IMR-90 (cell line): ENCODE results near the gene ZNF217. TPM values are rescaled to one million over a fixed set of nuclear protein-coding genes. Genes with fewer than 3 reads are reported as not detected.

Experiments
- ATAC-seq: fragments of 200-7000 bp; cut with Tn5 transposase; 2 replicates; pipeline ENCODE4 v1.9.1; 2020; ENCODE audit warnings: low read depth, mild to moderate bottlenecking, moderate library complexity
- BruUV-seq: library from RNA; stranded (reverse); fragments of 400-500 nt; replicated peaks from 2 replicates; lab custom pipeline; 2021; lab: Mats Ljungman, UMichigan
- CTCF ChIA-PET: fragments of 300-600 bp; formaldehyde crosslinking; extraction: SDS; loops from one replicate; lab custom pipeline; 2021; ENCODE audit warnings: antibody characterized with exemption; lab: Yijun Ruan, JAX
- POLR2A ChIA-PET: fragments of 300-600 bp; sonication (Branson Sonifier 250); formaldehyde crosslinking; loops from one replicate; lab custom pipeline; 2022; ENCODE audit warnings: antibody characterized with exemption; ENCODE audit not compliant: unreplicated experiment; lab: Charles Lee
- DNase-seq: peaks from one replicate; pipeline ENCODE4 v3.0.0; 2013
- H2AFZ ChIP-seq: replicated peaks from 2 replicates; pipeline ENCODE3; 2013; ENCODE audit warnings: low read length, mild to moderate bottlenecking; ENCODE audit not compliant: poor library complexity
- H2AK5ac ChIP-seq: 2 replicates; pipeline ENCODE4 v1.6.1; 2013; ENCODE audit warnings: low read depth, low read length, inconsistent platforms
- H2AK9ac ChIP-seq: replicated peaks from 2 replicates; pipeline ENCODE3; 2013; ENCODE audit warnings: mild to moderate bottlenecking, low read depth, low read length, moderate library complexity; ENCODE audit not compliant: poor library complexity
- H2BK120ac ChIP-seq: 2 replicates; pipeline ENCODE4 v1.6.1; 2013; ENCODE audit warnings: low read depth, low read length, inconsistent platforms
- H2BK15ac ChIP-seq: 3 replicates; pipeline ENCODE4 v1.6.1; 2013; ENCODE audit warnings: low read depth, low read length, inconsistent platforms
- H2BK20ac ChIP-seq: 2 replicates; pipeline ENCODE4 v1.6.1; 2013; ENCODE audit warnings: low read depth, mild to moderate bottlenecking, inconsistent platforms, low read length, moderate library complexity
- H2BK5ac ChIP-seq: 2 replicates; pipeline ENCODE4 v1.6.1; 2013; ENCODE audit warnings: mild to moderate bottlenecking, low read depth, low read length, inconsistent platforms; ENCODE audit not compliant: poor library complexity, severe bottlenecking
- H3K14ac ChIP-seq: replicated peaks from 2 replicates; pipeline ENCODE4 v1.6.1; 2013; ENCODE audit warnings: low read depth, low read length, inconsistent platforms
- H3K18ac ChIP-seq: 2 replicates; pipeline ENCODE4 v1.6.1; 2013; ENCODE audit warnings: low read depth, low read length, control low read depth
- H3K23ac ChIP-seq: 2 replicates; pipeline ENCODE4 v1.6.1; 2013; ENCODE audit warnings: low read depth, low read length, inconsistent platforms
- H3K27ac ChIP-seq: 2 replicates; pipeline ENCODE4 v1.5.1; 2013; ENCODE audit warnings: mild to moderate bottlenecking, control low read depth, low read length; ENCODE audit not compliant: insufficient read depth
- H3K27me3 ChIP-seq: 2 replicates; pipeline ENCODE4 v1.6.1; 2013; ENCODE audit warnings: low read length; ENCODE audit not compliant: control insufficient read depth, insufficient read depth
- H3K36me3 ChIP-seq: 2 replicates; pipeline ENCODE4 v1.6.1; 2013; ENCODE audit warnings: low read length, mixed read lengths; ENCODE audit not compliant: control insufficient read depth, insufficient read depth
- H3K4ac ChIP-seq: 2 replicates; pipeline ENCODE4 v1.6.1; 2013; ENCODE audit warnings: low read depth, low read length, inconsistent platforms
- H3K4me1 ChIP-seq: 2 replicates; pipeline ENCODE4 v1.6.1; 2013; ENCODE audit warnings: low read length, mixed read lengths; ENCODE audit not compliant: control insufficient read depth, insufficient read depth
- H3K4me2 ChIP-seq: 2 replicates; pipeline ENCODE4 v1.6.1; 2013; ENCODE audit warnings: low read depth, mild to moderate bottlenecking, control low read depth, low read length, moderate library complexity
- H3K4me3 ChIP-seq: 2 replicates; pipeline ENCODE4 v1.5.1; 2013; ENCODE audit warnings: low read depth, mild to moderate bottlenecking, control low read depth, low read length, moderate library complexity; ENCODE audit not compliant: insufficient read depth
- H3K56ac ChIP-seq: 2 replicates; pipeline ENCODE4 v1.6.1; 2013; ENCODE audit warnings: low read length, inconsistent platforms; ENCODE audit not compliant: insufficient read depth; ENCODE audit errors: extremely low read depth
- H3K79me1 ChIP-seq, 2 experiments: 2 replicates each; pipeline ENCODE4 v1.6.1; 2013; ENCODE audit warnings: low read length in 2 of 2, inconsistent platforms in 1 of 2, low read depth in 1 of 2
- H3K9ac ChIP-seq: 2 replicates; pipeline ENCODE4 v1.6.1; 2013; ENCODE audit warnings: low read depth, low read length, control low read depth
- H3K9me1 ChIP-seq: 2 replicates; pipeline ENCODE4 v1.6.1; 2013; ENCODE audit warnings: low read length, inconsistent platforms; ENCODE audit not compliant: insufficient read depth
- H3K9me3 ChIP-seq: 2 replicates; pipeline ENCODE4 v1.6.1; 2013; ENCODE audit warnings: low read length; ENCODE audit not compliant: control insufficient read depth, insufficient read depth
- H4K20me1 ChIP-seq: 2 replicates; pipeline ENCODE4 v1.6.1; 2013; ENCODE audit warnings: low read length, inconsistent platforms; ENCODE audit not compliant: insufficient read depth
- H4K5ac ChIP-seq: 2 replicates; pipeline ENCODE4 v1.6.1; 2013; ENCODE audit warnings: mild to moderate bottlenecking, low read depth, low read length, control low read depth
- H4K8ac ChIP-seq, 2 experiments: 2 replicates each; pipeline ENCODE4 v1.6.1; 2013; ENCODE audit warnings: low read depth in 2 of 2, low read length in 2 of 2, control low read depth in 1 of 2, inconsistent platforms in 1 of 2
- H4K91ac ChIP-seq: 2 replicates; pipeline ENCODE4 v1.6.1; 2013; ENCODE audit warnings: low read depth, low read length, inconsistent platforms; ENCODE audit not compliant: insufficient read depth
- BHLHE40 ChIP-seq: fragments of 150-350 bp; IDR thresholded peaks from 2 replicates; pipeline ENCODE4 v1.6.1; 2016; ENCODE audit warnings: mild to moderate bottlenecking, low read depth, low read length
- CEBPB ChIP-seq: IDR thresholded peaks from 2 replicates; pipeline ENCODE4 v1.6.1; 2012; ENCODE audit warnings: low read depth, low read length, improper control_type of control experiment
- CHD1 ChIP-seq: IDR thresholded peaks from 2 replicates; pipeline ENCODE4 v1.6.1; 2012; ENCODE audit warnings: low read depth, low read length, improper control_type of control experiment
- CTCF ChIP-seq: conservative IDR thresholded peaks from 2 replicates; pipeline ENCODE4 v1.5.1; 2012; ENCODE audit warnings: mild to moderate bottlenecking, low read depth, low read length, improper control_type of control experiment
- ELK1 ChIP-seq: fragments of 150-350 bp; IDR thresholded peaks from 2 replicates; pipeline ENCODE4 v1.6.1; 2016; ENCODE audit warnings: low read depth, mild to moderate bottlenecking, low read length, moderate library complexity, borderline replicate concordance
- FOS ChIP-seq: fragments of 150-350 bp; IDR thresholded peaks from 2 replicates; pipeline ENCODE4 v1.6.1; 2016; ENCODE audit warnings: low read depth, low read length
- MAFK ChIP-seq: IDR thresholded peaks from 2 replicates; pipeline ENCODE4 v1.6.1; 2012; ENCODE audit warnings: low read depth, low read length, improper control_type of control experiment
- MAZ ChIP-seq: IDR thresholded peaks from 2 replicates; pipeline ENCODE4 v1.6.1; 2012; ENCODE audit warnings: low read depth, mild to moderate bottlenecking, low read length, improper control_type of control experiment, moderate library complexity, borderline replicate concordance
- MXI1 ChIP-seq: IDR thresholded peaks from 2 replicates; pipeline ENCODE4 v1.6.1; 2012; ENCODE audit warnings: low read depth, mild to moderate bottlenecking, low read length, moderate library complexity, borderline replicate concordance
- NFE2L2 ChIP-seq: fragments of 150-350 bp; IDR thresholded peaks from 2 replicates; pipeline ENCODE4 v1.6.1; 2016; ENCODE audit warnings: low read depth, mild to moderate bottlenecking, low read length
- POLR2A ChIP-seq: IDR thresholded peaks from 2 replicates; pipeline ENCODE4 v1.6.1; 2012; ENCODE audit warnings: mild to moderate bottlenecking, low read depth, low read length
- RAD21 ChIP-seq: IDR thresholded peaks from 2 replicates; pipeline ENCODE4 v1.6.1; 2012; ENCODE audit warnings: low read length, improper control_type of control experiment
- RCOR1 ChIP-seq: IDR thresholded peaks from 2 replicates; pipeline ENCODE4 v1.6.1; 2012; ENCODE audit warnings: mild to moderate bottlenecking, low read length, improper control_type of control experiment; ENCODE audit not compliant: insufficient replicate concordance
- RFX5 ChIP-seq: IDR thresholded peaks from 2 replicates; pipeline ENCODE4 v1.8.0; 2012; ENCODE audit warnings: low read depth, mild to moderate bottlenecking, low read length, moderate library complexity
- SMC3 ChIP-seq: fragments of 150-350 bp; IDR thresholded peaks from 2 replicates; pipeline ENCODE4 v1.6.1; 2016; ENCODE audit warnings: low read depth, mild to moderate bottlenecking, antibody characterized with exemption, low read length, moderate library complexity
- WGBS, 2 experiments: methylation state at CpG; one replicate each; pipeline versions ENCODE4 v1.1.5 to v1.1.7; 2013; ENCODE audit warnings: missing lambda C conversion rate in 2 of 2; ENCODE audit not compliant: insufficient read length in 1 of 2; ENCODE audit errors: extremely low coverage in 2 of 2; 5-methylcytosine and 5-hydroxymethylcytosine counted together
- dilution Hi-C: fragments of 300-500 bp; cut with HindIII; formaldehyde crosslinking; loops from one replicate; pipeline ENCODE4 v1.14.3; 2018; ENCODE audit warnings: low sequenced_read_pairs; ENCODE audit not compliant: unreplicated experiment
- in situ Hi-C: fragments of 300-500 bp; cut with MboI; formaldehyde crosslinking; loops from 3 replicates; pipeline ENCODE4 v1.14.3; 2019; ENCODE audit warnings: low sequenced_read_pairs, inconsistent platforms, mixed read lengths
- intact Hi-C: fragments of 100-400 bp; cut with micrococcal nuclease; formaldehyde crosslinking; loops from 2 replicates; pipeline ENCODE4 v1.10.0; 2022
- polyA plus RNA-seq, 3 experiments: library from polyadenylated mRNA; depleted of rRNA; stranded (reverse); fragments of >200 nt; gene quantifications; 2 replicates each; pipeline ENCODE4 v1.2.3, GENCODE V29; 2012; ENCODE audit warnings: low replicate concordance in 1 of 3
- total RNA-seq: library from RNA; depleted of rRNA; stranded (reverse); fragments of >200 nt; gene quantifications from 2 replicates; pipeline ENCODE4 v1.2.3, GENCODE V29; 2012
- TF ChIP-seq, protein P1 (sequence below): fragments of 150-350 bp; IDR thresholded peaks from 2 replicates; pipeline ENCODE4 v1.6.1; 2017; ENCODE audit warnings: mild to moderate bottlenecking, antibody characterized with exemption, low read length, low read depth

The ZNF217 gene
- total and polyA plus RNA-seq, 2 of the 4 experiments (the other 2 are of a cell fraction), result 9.1 to 27.8 TPM

DNA sequence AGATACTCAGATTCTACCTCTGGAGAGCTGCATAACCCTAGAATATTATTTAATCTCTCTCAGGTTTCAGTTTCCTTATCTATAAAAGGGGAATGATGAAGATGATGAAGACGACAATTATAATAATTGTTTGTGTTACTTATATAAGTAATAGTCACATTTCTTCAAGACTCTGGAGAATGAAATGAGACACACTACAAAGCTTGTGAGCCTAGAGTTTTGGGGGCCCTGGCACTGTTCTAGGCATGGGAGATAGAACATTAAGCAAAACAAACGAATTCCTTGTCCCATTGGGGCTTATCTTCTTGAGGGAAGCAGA lies 5.4 kb upstream of the ZNF217 start:
- H3K4me3 ChIP-seq, result no peak overlapping the region
- ATAC-seq (no peak), DNase-seq (no peak)
- peak overlapping the region; percentile 40; the same call in 1 of the 2 replicates for H3K4ac ChIP-seq
- H2BK5ac ChIP-seq, result no peak overlapping the region
- H2AK9ac ChIP-seq, result no peak overlapping the region
- no peak overlapping the region for H4K8ac ChIP-seq
- H3K79me1 ChIP-seq, result no peaks in the 10 kb centered on the region
- in situ Hi-C loops (no loop called here), intact Hi-C loops (loop anchor here (5.0 kb wide), 1 partner anchor 58 kb away; no protein-coding TSS in a partner anchor), dilution Hi-C loops (no loop called here)
- ChIA-PET CTCF (no interaction called here), POLR2A (no interaction called here)
- H3K9me3 ChIP-seq, result no peaks in the 10 kb centered on the region
- H2BK120ac ChIP-seq, result no peak overlapping the region
- no peak overlapping the region for H2AK5ac ChIP-seq
- no peak overlapping the region for H3K23ac ChIP-seq
- H4K91ac ChIP-seq, result no peak overlapping the region
- no peak overlapping the region for H3K4me2 ChIP-seq
- H2BK20ac ChIP-seq, result no peak overlapping the region
- no peaks in the 10 kb centered on the region for H4K20me1 ChIP-seq
- TF ChIP-seq RCOR1, result no peak
- no peak for TF ChIP-seq RFX5
- no peak for TF ChIP-seq BHLHE40
- no peak for TF ChIP-seq FOS
- no peak for TF ChIP-seq POLR2A
- TF ChIP-seq MAZ, result no peak
- no peak for TF ChIP-seq SMC3
- TF ChIP-seq, protein P1, sequence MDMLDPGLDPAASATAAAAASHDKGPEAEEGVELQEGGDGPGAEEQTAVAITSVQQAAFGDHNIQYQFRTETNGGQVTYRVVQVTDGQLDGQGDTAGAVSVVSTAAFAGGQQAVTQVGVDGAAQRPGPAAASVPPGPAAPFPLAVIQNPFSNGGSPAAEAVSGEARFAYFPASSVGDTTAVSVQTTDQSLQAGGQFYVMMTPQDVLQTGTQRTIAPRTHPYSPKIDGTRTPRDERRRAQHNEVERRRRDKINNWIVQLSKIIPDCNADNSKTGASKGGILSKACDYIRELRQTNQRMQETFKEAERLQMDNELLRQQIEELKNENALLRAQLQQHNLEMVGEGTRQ, result no peak
- no peak for TF ChIP-seq MAFK
- no peak for TF ChIP-seq RAD21
- TF ChIP-seq CEBPB, result no peak
- no peak for TF ChIP-seq NFE2L2
- no peak for TF ChIP-seq CTCF
- no peak for TF ChIP-seq MXI1
- no peak for TF ChIP-seq ELK1
- no peak for TF ChIP-seq CHD1
- no peak overlapping the region for H3K27ac ChIP-seq
- no TSS peak for BruUV-seq
- 0 out of 3 replicates have a peak overlapping the region, but pooled peaks have one; percentile 63 for H2BK15ac ChIP-seq
- peaks cover 5% of the 10 kb centered on the region for H3K4me1 ChIP-seq
- H4K5ac ChIP-seq, result no peak overlapping the region
- WGBS, 2 experiments, result no CpG with 5 or more reads among the region's 2 CpGs
- H3K18ac ChIP-seq, result no peak overlapping the region
- no peaks in the 10 kb centered on the region for H3K9me1 ChIP-seq
- no peak overlapping the region for H3K9ac ChIP-seq
- H3K27me3 ChIP-seq, result no peaks in the 10 kb centered on the region
- no peak overlapping the region for H3K56ac ChIP-seq
- no peak overlapping the region for H3K14ac ChIP-seq
- no peaks in the 10 kb centered on the region for H3K36me3 ChIP-seq
- H2AFZ ChIP-seq, result no peak overlapping the region
